HG02870 (cell line): ENCODE data around the gene VRK3.
"Not testable (repeated sequence)": the region's sequence is repeated elsewhere in the genome, so short reads cannot be mapped to it uniquely, and the experiment has no call there.

Source experiments
- ATAC-seq: cut with Tn5 transposase; IDR thresholded peaks from one replicate; pipeline ENCODE4 v1.9.1; 2021; ENCODE audit warnings: mild to moderate bottlenecking, moderate library complexity; ENCODE audit not compliant: unreplicated experiment

The VRK3 gene

GRCh38 chr19:50025022-50025793 lies at the start of gene VRK3:
Gene VRK3 (minus strand): TSS chr19:50025372. CDS start chr19:50016162, 9,210 bp downstream.
- ATAC-seq = peak; percentile 87

GRCh38 chr19:50068382-50068781 lies 43.2 kb upstream of the VRK3 start:
- not testable (repeated sequence) for ATAC-seq

GRCh38 chr19:50067575-50067974 lies 42.4 kb upstream of the VRK3 start:
- no peak for ATAC-seq

- ATAC-seq = no peak
Measured at GRCh38 chr19:50065938-50066337, 40.8 kb upstream of the VRK3 start.

- ATAC-seq = no peak
Measured at GRCh38 chr19:50061650-50062049, 36.5 kb upstream of the VRK3 start.

- no peak for ATAC-seq
Measured at GRCh38 chr19:50060107-50060506, 34.9 kb upstream of the VRK3 start.

- no peak for ATAC-seq
Measured at GRCh38 chr19:50059045-50059444, 33.9 kb upstream of the VRK3 start.

- no peak for ATAC-seq
Measured at GRCh38 chr19:50058425-50058824, 33.3 kb upstream of the VRK3 start.

- ATAC-seq = no peak
Measured at GRCh38 chr19:50053119-50053518, 27.9 kb upstream of the VRK3 start.

GRCh38 chr19:50051964-50052363 lies 26.8 kb upstream of the VRK3 start:
- ATAC-seq = no peak

GRCh38 chr19:50051228-50051895 lies 26.2 kb upstream of the VRK3 start:
- ATAC-seq = not testable (repeated sequence)

- ATAC-seq = no peak
Measured at GRCh38 chr19:50050406-50051227, 25.4 kb upstream of the VRK3 start.

GRCh38 chr19:50047671-50048070 lies 22.5 kb upstream of the VRK3 start:
- ATAC-seq = no peak

GRCh38 chr19:50046649-50047503 lies 21.7 kb upstream of the VRK3 start:
- no peak for ATAC-seq

GRCh38 chr19:50044922-50045321 lies 19.8 kb upstream of the VRK3 start:
- no peak for ATAC-seq

- no peak for ATAC-seq
Measured at GRCh38 chr19:50043967-50044366, 18.8 kb upstream of the VRK3 start.

GRCh38 chr19:50042363-50043024 lies 17.3 kb upstream of the VRK3 start:
- ATAC-seq = no peak

GRCh38 chr19:50040967-50041366 lies 15.8 kb upstream of the VRK3 start:
- no peak for ATAC-seq

GRCh38 chr19:50039968-50040367 lies 14.8 kb upstream of the VRK3 start:
- ATAC-seq = no peak

GRCh38 chr19:50036908-50037307 lies 11.7 kb upstream of the VRK3 start:
- no peak for ATAC-seq
